Epithelial cell of esophagus (primary cell): ENCODE data around the gene EIF4G3.

Experiments
- DNase-seq: peaks from one replicate; pipeline ENCODE4 v3.0.0; 2010; ENCODE audit warnings: low read depth
- H3K4me3 ChIP-seq: 2 replicates; pipeline ENCODE4 v1.5.1; 2011; ENCODE audit warnings: mild to moderate bottlenecking, low read length, control low read depth
- TF ChIP-seq, protein P1 (sequence below): IDR thresholded peaks from 2 replicates; pipeline ENCODE4 v1.5.1; 2011; ENCODE audit warnings: low read depth, mild to moderate bottlenecking, low read length, control low read depth, inconsistent platforms; ENCODE audit not compliant: insufficient read depth; ENCODE audit errors: missing control alignments

The EIF4G3 gene

DNA sequence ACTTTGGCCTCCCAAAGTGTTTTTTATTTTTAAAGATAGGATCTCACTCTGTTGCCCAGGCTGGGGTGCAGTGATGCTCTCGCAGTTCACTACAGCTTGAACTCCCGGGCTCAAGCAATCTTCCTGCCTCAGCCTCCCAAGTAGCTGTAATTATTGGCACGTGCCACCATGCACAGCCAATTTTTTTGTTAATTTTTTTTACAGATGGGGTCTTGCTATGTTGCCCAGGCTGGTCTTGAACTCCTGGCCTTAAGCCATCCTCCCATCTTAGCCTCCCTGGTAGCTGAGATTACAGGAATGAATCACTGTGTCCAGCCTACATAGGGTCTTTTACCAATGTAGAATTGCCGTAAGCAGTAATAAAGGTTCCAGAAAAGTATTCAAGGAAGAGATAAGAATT lies 340.5 kb downstream of the EIF4G3 start:
- no peak overlapping the region for H3K4me3 ChIP-seq
- DNase-seq: no peak
- TF ChIP-seq, protein P1, sequence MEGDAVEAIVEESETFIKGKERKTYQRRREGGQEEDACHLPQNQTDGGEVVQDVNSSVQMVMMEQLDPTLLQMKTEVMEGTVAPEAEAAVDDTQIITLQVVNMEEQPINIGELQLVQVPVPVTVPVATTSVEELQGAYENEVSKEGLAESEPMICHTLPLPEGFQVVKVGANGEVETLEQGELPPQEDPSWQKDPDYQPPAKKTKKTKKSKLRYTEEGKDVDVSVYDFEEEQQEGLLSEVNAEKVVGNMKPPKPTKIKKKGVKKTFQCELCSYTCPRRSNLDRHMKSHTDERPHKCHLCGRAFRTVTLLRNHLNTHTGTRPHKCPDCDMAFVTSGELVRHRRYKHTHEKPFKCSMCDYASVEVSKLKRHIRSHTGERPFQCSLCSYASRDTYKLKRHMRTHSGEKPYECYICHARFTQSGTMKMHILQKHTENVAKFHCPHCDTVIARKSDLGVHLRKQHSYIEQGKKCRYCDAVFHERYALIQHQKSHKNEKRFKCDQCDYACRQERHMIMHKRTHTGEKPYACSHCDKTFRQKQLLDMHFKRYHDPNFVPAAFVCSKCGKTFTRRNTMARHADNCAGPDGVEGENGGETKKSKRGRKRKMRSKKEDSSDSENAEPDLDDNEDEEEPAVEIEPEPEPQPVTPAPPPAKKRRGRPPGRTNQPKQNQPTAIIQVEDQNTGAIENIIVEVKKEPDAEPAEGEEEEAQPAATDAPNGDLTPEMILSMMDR: no peak

DNA sequence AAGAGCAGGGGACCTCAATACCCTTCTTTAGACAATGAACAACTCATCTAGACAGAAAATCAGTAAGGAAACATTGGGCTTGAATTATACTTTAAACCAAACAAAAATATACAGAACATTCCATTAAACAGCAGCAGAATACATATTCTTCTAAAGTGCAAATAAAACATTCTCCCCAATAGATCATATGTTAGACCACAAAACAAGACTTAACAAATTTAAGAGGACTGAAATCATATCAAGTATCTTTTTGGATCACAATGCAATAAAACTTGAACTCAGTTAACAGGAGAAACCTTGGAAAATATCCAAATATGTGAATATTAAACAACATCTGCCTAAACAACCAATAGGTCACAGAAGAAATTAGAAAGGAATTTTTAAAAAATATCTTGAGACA lies 341.9 kb downstream of the EIF4G3 start:
- DNase-seq: no peak
- H3K4me3 ChIP-seq: no peak overlapping the region
- TF ChIP-seq, protein P1: no peak

DNA sequence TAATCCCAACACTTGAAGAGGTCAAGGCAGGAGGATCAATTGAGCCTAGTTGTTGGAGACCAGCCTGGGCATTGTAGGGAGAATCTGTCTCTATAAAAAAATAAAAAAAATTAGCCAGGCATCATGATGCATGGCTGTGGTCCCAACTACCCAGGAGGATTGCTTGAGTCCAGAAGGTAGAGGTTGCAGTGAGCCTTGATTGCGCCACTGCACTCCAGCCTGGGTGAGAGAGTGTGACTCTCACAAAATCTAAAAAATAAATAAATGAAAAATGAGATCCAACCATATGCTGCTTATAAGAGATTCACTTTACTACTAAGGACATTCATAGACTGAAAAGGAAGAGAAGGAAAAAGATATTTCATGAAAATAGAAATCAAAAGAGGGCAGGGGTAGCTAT lies 342.5 kb downstream of the EIF4G3 start:
- DNase-seq: no peak
- TF ChIP-seq, protein P1: no peak
- no peak overlapping the region for H3K4me3 ChIP-seq

DNA sequence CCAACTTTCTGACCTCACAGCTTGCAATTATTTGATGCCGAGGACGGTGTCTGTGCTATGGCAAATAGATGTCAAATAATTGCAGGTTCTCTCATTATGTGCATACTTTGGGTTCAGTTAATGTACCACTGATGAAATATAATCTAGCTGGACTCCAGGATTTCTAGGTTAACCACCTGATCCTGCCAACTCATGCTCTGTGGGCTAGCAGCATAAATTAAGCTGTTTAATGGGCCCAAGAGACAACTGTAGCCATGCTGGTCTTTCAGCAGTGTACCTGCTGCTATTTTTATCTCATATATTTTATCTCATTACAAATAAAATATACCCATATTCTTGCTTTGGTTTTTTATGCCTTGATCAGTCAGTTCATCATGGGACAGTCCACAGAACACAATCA lies 346.3 kb downstream of the EIF4G3 start:
- no peak for DNase-seq
- H3K4me3 ChIP-seq: no peak overlapping the region
- TF ChIP-seq, protein P1: no peak

DNA sequence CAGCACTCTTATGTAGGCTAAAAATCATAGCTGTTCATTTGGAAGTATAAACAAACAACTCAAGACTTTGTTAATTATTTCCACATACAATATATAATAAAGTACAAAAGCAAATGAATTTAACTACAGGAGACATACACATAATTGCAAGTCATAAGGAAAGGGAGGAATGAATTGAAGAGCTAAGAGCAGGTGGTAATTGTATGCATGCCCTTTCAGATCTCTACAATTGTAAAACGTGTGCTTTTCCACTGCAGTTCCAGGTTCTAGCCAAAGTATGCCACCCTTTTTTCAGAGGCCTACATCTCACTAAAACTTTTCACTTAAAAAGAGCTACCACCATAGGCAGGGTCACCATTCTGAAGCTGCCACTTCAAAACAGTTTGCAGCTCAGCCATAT lies 346.8 kb downstream of the EIF4G3 start:
- TF ChIP-seq, protein P1: no peak
- no peak for DNase-seq
- H3K4me3 ChIP-seq: no peak overlapping the region

DNA sequence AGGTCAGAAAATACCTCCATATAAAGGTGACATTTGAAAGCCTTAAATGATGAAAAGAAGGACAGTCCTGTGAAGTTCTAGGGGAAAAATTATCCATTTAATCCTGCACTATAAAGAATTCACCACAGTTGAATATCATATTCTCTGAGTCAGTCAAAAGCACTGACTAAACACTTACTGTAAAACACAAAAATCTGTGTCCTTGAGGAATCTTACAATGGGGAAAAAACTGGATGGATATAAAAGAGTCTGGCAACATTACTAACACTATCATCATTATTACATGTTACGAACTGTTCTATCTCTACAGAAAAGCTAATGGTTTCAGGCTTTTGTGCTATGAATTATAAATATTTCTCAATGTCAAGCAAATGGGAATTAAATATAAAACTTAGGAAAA lies 347.2 kb downstream of the EIF4G3 start:
- DNase-seq: peak; percentile 7
- TF ChIP-seq, protein P1: no peak
- no peak overlapping the region for H3K4me3 ChIP-seq

DNA sequence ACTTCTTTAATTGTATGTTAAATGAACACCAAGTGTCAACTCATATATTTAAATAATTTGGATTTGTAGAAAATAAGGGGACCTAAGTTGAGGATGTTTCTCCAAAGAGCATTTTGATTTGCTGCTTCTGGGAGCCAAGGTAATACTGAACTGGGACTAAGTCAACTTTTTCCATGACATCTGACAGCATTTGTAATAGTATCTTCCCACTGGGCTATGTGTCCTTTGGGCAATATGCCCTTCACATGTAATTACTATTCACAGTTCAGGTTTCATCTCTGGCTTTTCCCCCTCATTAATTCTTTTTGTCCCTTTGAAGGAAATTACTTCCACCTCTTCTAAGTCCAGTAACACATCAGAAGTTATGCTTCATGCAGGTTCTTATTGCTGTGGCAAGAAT lies 352.9 kb downstream of the EIF4G3 start:
- TF ChIP-seq, protein P1: no peak
- no peak overlapping the region for H3K4me3 ChIP-seq
- DNase-seq: no peak
